Immature natural killer cell (primary cell): ENCODE measurements around the gene TGDS. TPM values are rescaled to one million over a fixed set of nuclear protein-coding genes. Genes with fewer than 3 reads are reported as not detected.

Source experiments
- DNase-seq, 3 donors: peaks; one replicate each; pipeline ENCODE4 v3.0.0; 2022; ENCODE audit warnings: mixed read lengths in 1 of 3
- H3K27ac Mint-ChIP-seq, 6 donors: one replicate each; pipeline ENCODE4 v1.8.0; 2020; ENCODE audit warnings: mixed read lengths in 6 of 6, mild to moderate bottlenecking in 5 of 6, inconsistent platforms in 4 of 6, moderate library complexity in 3 of 6
- H3K27me3 Mint-ChIP-seq, 3 donors: one replicate each; pipeline ENCODE4 v1.8.0; 2020 to 2021; ENCODE audit warnings: low read depth in 3 of 3, mild to moderate bottlenecking in 3 of 3, mixed read lengths in 3 of 3, moderate library complexity in 3 of 3, inconsistent platforms in 1 of 3
- H3K36me3 Mint-ChIP-seq, 3 donors: one replicate each; pipeline ENCODE4 v1.8.0; 2020; ENCODE audit warnings: mixed read lengths in 3 of 3, inconsistent platforms in 2 of 3, mild to moderate bottlenecking in 2 of 3
- H3K4me1 Mint-ChIP-seq, 2 donors: one replicate each; pipeline ENCODE4 v1.8.0; 2020; ENCODE audit warnings: inconsistent platforms in 2 of 2, mild to moderate bottlenecking in 2 of 2, mixed read lengths in 2 of 2, moderate library complexity in 1 of 2
- H3K4me3 Mint-ChIP-seq, 5 donors: one replicate each; pipeline ENCODE4 v1.8.0; 2020; ENCODE audit warnings: mild to moderate bottlenecking in 5 of 5, mixed read lengths in 5 of 5, inconsistent platforms in 3 of 5, moderate library complexity in 3 of 5
- H3K9me3 Mint-ChIP-seq, 6 donors: one replicate each; pipeline ENCODE4 v1.8.0; 2020; ENCODE audit warnings: mild to moderate bottlenecking in 6 of 6, mixed read lengths in 6 of 6, inconsistent platforms in 4 of 6, moderate library complexity in 3 of 6
- polyA plus RNA-seq, 3 donors: library from polyadenylated mRNA; unstranded; fragments of 300-500 nt; fragmentation: Illumina TruSeq; gene quantifications; one replicate each; pipeline ENCODE4 v1.2.3, GENCODE V29; 2021

TGDS gene
- polyA plus RNA-seq, 3 donors from 2014 or later: 5.1 to 10.5 (median 8.9) TPM

- Mint-ChIP-seq H3K4me1 (peaks cover 32 to 64% of the 10 kb centered on the region in 2 donors), H3K36me3 (peaks cover 12 to 22% (median 17%) of the 10 kb centered on the region in 3 donors), H3K4me3 (no peak overlapping the region), H3K27me3 (peaks cover 0 to 6% (median 0%) of the 10 kb centered on the region in 3 donors), H3K27ac (peak overlapping the region in 1 of 6 donors; percentile 33), H3K9me3 (no peaks in the 10 kb centered on the region)
- no peak for DNase-seq
Observed at GRCh38 chr13:94590744-94591143, 5.2 kb downstream of the TGDS start.

- H3K36me3 Mint-ChIP-seq: peaks cover 19 to 32% (median 23%) of the 10 kb centered on the region in 3 donors
- no peak for DNase-seq
- H3K9me3 Mint-ChIP-seq: no peaks in the 10 kb centered on the region
- H3K4me3 Mint-ChIP-seq: no peak overlapping the region
- H3K4me1 Mint-ChIP-seq: peaks cover 15 to 43% of the 10 kb centered on the region in 2 donors
- H3K27me3 Mint-ChIP-seq: no peaks in the 10 kb centered on the region
- peak overlapping the region in 1 of 6 donors; percentile 1 for H3K27ac Mint-ChIP-seq
Observed at GRCh38 chr13:94588541-94588940, 7.4 kb downstream of the TGDS start.

- H3K27ac Mint-ChIP-seq: peak overlapping the region in 2 of 6 donors; percentile 4 to 19
Observed at GRCh38 chr13:94586371-94586770, 9.6 kb downstream of the TGDS start.

GRCh38 chr13:94585543-94586101 is 10.3 kb downstream of the TGDS start:
- peaks cover 0 to 2% (median 0%) of the 10 kb centered on the region in 3 donors for H3K27me3 Mint-ChIP-seq
- no peak overlapping the region for H3K4me3 Mint-ChIP-seq
- H3K4me1 Mint-ChIP-seq: peaks cover 15 to 36% of the 10 kb centered on the region in 2 donors
- no peaks in the 10 kb centered on the region for H3K9me3 Mint-ChIP-seq
- H3K36me3 Mint-ChIP-seq: peaks cover 31 to 51% (median 40%) of the 10 kb centered on the region in 3 donors
- H3K27ac Mint-ChIP-seq: peak overlapping the region in 1 of 6 donors; percentile 19
- no peak for DNase-seq

More at GRCh38 chr13:94586371-94586770, 9.6 kb downstream of the TGDS start:
- Mint-ChIP-seq H3K9me3 (no peaks in the 10 kb centered on the region), H3K27me3 (no peaks in the 10 kb centered on the region), H3K4me3 (no peak overlapping the region), H3K36me3 (peaks cover 26 to 47% (median 35%) of the 10 kb centered on the region in 3 donors), H3K4me1 (peaks cover 15 to 37% of the 10 kb centered on the region in 2 donors)
- DNase-seq: no peak

- Mint-ChIP-seq H3K27me3 (peaks cover 0 to 2% (median 0%) of the 10 kb centered on the region in 3 donors), H3K36me3 (peaks cover 33 to 55% (median 44%) of the 10 kb centered on the region in 3 donors)
Observed at GRCh38 chr13:94583926-94584325, 12.0 kb downstream of the TGDS start.

GRCh38 chr13:94579063-94579462 is 16.9 kb downstream of the TGDS start:
- no peak for DNase-seq
- H3K27me3 Mint-ChIP-seq: peaks cover 0 to 2% (median 0%) of the 10 kb centered on the region in 3 donors
- no peak overlapping the region for H3K4me3 Mint-ChIP-seq
- no peaks in the 10 kb centered on the region for H3K9me3 Mint-ChIP-seq
- H3K36me3 Mint-ChIP-seq: peaks cover 30 to 53% (median 32%) of the 10 kb centered on the region in 3 donors
- H3K4me1 Mint-ChIP-seq: no peaks in the 10 kb centered on the region
- H3K27ac Mint-ChIP-seq: no peak overlapping the region

More at GRCh38 chr13:94583926-94584325, 12.0 kb downstream of the TGDS start:
- no peak for DNase-seq
- peaks cover 11 to 24% of the 10 kb centered on the region in 2 donors for H3K4me1 Mint-ChIP-seq
- H3K9me3 Mint-ChIP-seq: no peaks in the 10 kb centered on the region
- H3K4me3 Mint-ChIP-seq: no peak overlapping the region
- peak overlapping the region in 1 of 6 donors; percentile 82 for H3K27ac Mint-ChIP-seq

- H3K9me3 Mint-ChIP-seq: no peaks in the 10 kb centered on the region
- no peaks in the 10 kb centered on the region for H3K27me3 Mint-ChIP-seq
- no peak overlapping the region for H3K27ac Mint-ChIP-seq
- no peaks in the 10 kb centered on the region for H3K4me1 Mint-ChIP-seq
- DNase-seq: no peak
- peaks cover 23 to 59% (median 44%) of the 10 kb centered on the region in 3 donors for H3K36me3 Mint-ChIP-seq
- no peak overlapping the region for H3K4me3 Mint-ChIP-seq
Observed at GRCh38 chr13:94569615-94570014, 26.3 kb downstream of the TGDS start.

GRCh38 chr13:94568443-94568842 is 27.5 kb downstream of the TGDS start:
- Mint-ChIP-seq H3K27ac (no peak overlapping the region), H3K36me3 (peaks cover 19 to 52% (median 44%) of the 10 kb centered on the region in 3 donors), H3K9me3 (no peaks in the 10 kb centered on the region), H3K4me3 (no peak overlapping the region), H3K27me3 (no peaks in the 10 kb centered on the region), H3K4me1 (no peaks in the 10 kb centered on the region)
- no peak for DNase-seq

GRCh38 chr13:94567581-94567980 is 28.4 kb downstream of the TGDS start:
- peaks cover 18 to 44% (median 38%) of the 10 kb centered on the region in 3 donors for H3K36me3 Mint-ChIP-seq
- no peaks in the 10 kb centered on the region for H3K27me3 Mint-ChIP-seq
- DNase-seq: no peak
- H3K9me3 Mint-ChIP-seq: no peaks in the 10 kb centered on the region
- no peak overlapping the region for H3K27ac Mint-ChIP-seq
- no peak overlapping the region for H3K4me3 Mint-ChIP-seq
- H3K4me1 Mint-ChIP-seq: no peaks in the 10 kb centered on the region

GRCh38 chr13:94561126-94561525 is 34.8 kb downstream of the TGDS start:
- DNase-seq: no peak
- no peaks in the 10 kb centered on the region for H3K9me3 Mint-ChIP-seq
- H3K36me3 Mint-ChIP-seq: peaks cover 5 to 11% (median 5%) of the 10 kb centered on the region in 3 donors
- peaks cover 0 to 3% (median 0%) of the 10 kb centered on the region in 3 donors for H3K27me3 Mint-ChIP-seq
- H3K27ac Mint-ChIP-seq: no peak overlapping the region
- no peak overlapping the region for H3K4me3 Mint-ChIP-seq
- H3K4me1 Mint-ChIP-seq: no peaks in the 10 kb centered on the region

GRCh38 chr13:94560116-94560515 is 35.8 kb downstream of the TGDS start:
- Mint-ChIP-seq H3K27ac (no peak overlapping the region), H3K9me3 (no peaks in the 10 kb centered on the region), H3K4me3 (no peak overlapping the region), H3K4me1 (no peaks in the 10 kb centered on the region), H3K27me3 (peaks cover 0 to 3% (median 0%) of the 10 kb centered on the region in 3 donors), H3K36me3 (peaks cover 5 to 8% (median 5%) of the 10 kb centered on the region in 3 donors)
- no peak for DNase-seq

- Mint-ChIP-seq H3K4me3 (no peak overlapping the region), H3K27me3 (peaks cover 0 to 3% (median 0%) of the 10 kb centered on the region in 3 donors), H3K9me3 (no peaks in the 10 kb centered on the region), H3K36me3 (peaks cover 5 to 8% (median 5%) of the 10 kb centered on the region in 3 donors), H3K27ac (no peak overlapping the region), H3K4me1 (no peaks in the 10 kb centered on the region)
- DNase-seq: no peak
Observed at GRCh38 chr13:94559222-94559795, 36.6 kb downstream of the TGDS start.

- no peaks in the 10 kb centered on the region for H3K9me3 Mint-ChIP-seq
- peaks cover 5 to 8% (median 5%) of the 10 kb centered on the region in 3 donors for H3K36me3 Mint-ChIP-seq
- H3K27ac Mint-ChIP-seq: peak overlapping the region in 1 of 6 donors; percentile 5
- H3K27me3 Mint-ChIP-seq: peaks cover 0 to 3% (median 0%) of the 10 kb centered on the region in 3 donors
- no peak for DNase-seq
- no peak overlapping the region for H3K4me3 Mint-ChIP-seq
- H3K4me1 Mint-ChIP-seq: no peaks in the 10 kb centered on the region
Observed at GRCh38 chr13:94558716-94559115, 37.2 kb downstream of the TGDS start.

GRCh38 chr13:94557684-94558235 is 38.2 kb downstream of the TGDS start:
- Mint-ChIP-seq H3K9me3 (no peaks in the 10 kb centered on the region), H3K36me3 (peaks cover 5 to 8% (median 5%) of the 10 kb centered on the region in 3 donors), H3K4me3 (no peak overlapping the region), H3K27me3 (peaks cover 0 to 3% (median 0%) of the 10 kb centered on the region in 3 donors), H3K4me1 (no peaks in the 10 kb centered on the region), H3K27ac (no peak overlapping the region)
- no peak for DNase-seq
